Fibroblast of the conjunctiva (primary cell): ENCODE measurements around the gene SERPINE1.
A peak's percentile ranks its signal among the peaks of the same experiment; 100 is the strongest.
"Not testable (repeated sequence)": the region's sequence is repeated elsewhere in the genome, so short reads cannot be mapped to it uniquely, and the experiment has no call there.

Source experiments
- DNase-seq: peaks from one replicate; pipeline ENCODE4 v3.0.0-alpha.2; 2010; ENCODE audit warnings: low read depth

SERPINE1 gene

GRCh38 chr7:101126651-101127459 is at the start of gene SERPINE1:
SERPINE1 (plus strand) TSS chr7:101127104; CDS start chr7:101128394, 1,290 bp downstream.
- DNase-seq: peak; percentile 100

GRCh38 chr7:101077303-101078086 is 49.4 kb upstream of the SERPINE1 start:
- peak; percentile 47 for DNase-seq

- no peak for DNase-seq
These were observed 45.5 kb upstream of the SERPINE1 start for GRCh38 chr7:101081432-101081831.

- no peak for DNase-seq
These were observed 42.1 kb upstream of the SERPINE1 start for GRCh38 chr7:101084865-101085161.

- peak; percentile 79 for DNase-seq
These were observed 41.5 kb upstream of the SERPINE1 start, which contains the start of gene TRIM56 for GRCh38 chr7:101085162-101085964. TRIM56 (plus strand) TSS chr7:101085481; CDS start chr7:101087313, 1,832 bp downstream.

GRCh38 chr7:101087334-101088068 is 39.4 kb upstream of the SERPINE1 start:
- DNase-seq: no peak

GRCh38 chr7:101088069-101088425 is 38.9 kb upstream of the SERPINE1 start:
- DNase-seq: no peak

GRCh38 chr7:101088858-101089529 is 37.9 kb upstream of the SERPINE1 start:
- DNase-seq: no peak

GRCh38 chr7:101089876-101090275 is 37.0 kb upstream of the SERPINE1 start:
- no peak for DNase-seq

GRCh38 chr7:101092266-101092905 is 34.5 kb upstream of the SERPINE1 start:
- DNase-seq: not testable (repeated sequence)

GRCh38 chr7:101093906-101094305 is 33.0 kb upstream of the SERPINE1 start:
- DNase-seq: no peak

GRCh38 chr7:101094376-101094775 is 32.5 kb upstream of the SERPINE1 start:
- no peak for DNase-seq

- peak; percentile 48 for DNase-seq
These were observed 32.0 kb upstream of the SERPINE1 start for GRCh38 chr7:101094791-101095375.

GRCh38 chr7:101096331-101096956 is 30.5 kb upstream of the SERPINE1 start:
- no peak for DNase-seq

GRCh38 chr7:101096957-101097347 is 30.0 kb upstream of the SERPINE1 start:
- no peak for DNase-seq

GRCh38 chr7:101097561-101097960 is 29.3 kb upstream of the SERPINE1 start:
- no peak for DNase-seq

- DNase-seq: peak; percentile 99
These were observed 26.7 kb upstream of the SERPINE1 start for GRCh38 chr7:101099969-101100781.

- no peak for DNase-seq
These were observed 25.8 kb upstream of the SERPINE1 start for GRCh38 chr7:101100858-101101847.
